Measurements from ENCODE around the gene MLST8.
A peak's percentile ranks its signal among the peaks of the same experiment; 100 is the strongest.

The MLST8 gene

DNA sequence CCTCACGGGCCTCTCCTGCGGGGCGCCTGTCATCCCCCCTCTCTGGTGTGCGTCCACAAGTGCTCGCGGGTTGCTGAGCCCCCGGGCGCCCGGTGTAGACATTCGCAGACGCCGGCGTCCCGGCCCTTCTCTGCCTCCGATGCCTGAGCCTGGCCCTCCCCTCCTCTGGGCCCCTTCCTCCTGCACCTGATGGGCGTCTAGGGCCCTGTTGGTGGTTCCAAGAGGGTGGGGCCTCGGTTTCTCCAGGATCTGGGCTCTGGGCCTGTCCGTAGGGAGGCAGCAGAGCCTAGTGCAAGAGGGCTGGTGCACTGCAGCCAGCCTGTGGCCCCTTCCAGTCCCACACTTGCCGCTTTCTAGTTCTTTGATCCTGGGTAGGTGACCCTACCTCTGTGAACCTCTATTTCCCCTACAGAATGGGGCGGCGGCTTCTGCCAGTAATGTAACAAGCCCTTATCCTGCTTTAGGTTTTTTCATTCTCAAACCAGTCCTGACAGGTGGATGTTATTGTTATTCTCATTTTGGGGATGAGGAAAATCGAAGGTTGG lies 18.8 kb downstream of the MLST8 start:
- Histone ChIP-seq H3K4me3 (peak overlapping the region; percentile 84 to 100 (median 98)), H3K27ac (peak overlapping the region; percentile 71 to 96 (median 89))

DNA sequence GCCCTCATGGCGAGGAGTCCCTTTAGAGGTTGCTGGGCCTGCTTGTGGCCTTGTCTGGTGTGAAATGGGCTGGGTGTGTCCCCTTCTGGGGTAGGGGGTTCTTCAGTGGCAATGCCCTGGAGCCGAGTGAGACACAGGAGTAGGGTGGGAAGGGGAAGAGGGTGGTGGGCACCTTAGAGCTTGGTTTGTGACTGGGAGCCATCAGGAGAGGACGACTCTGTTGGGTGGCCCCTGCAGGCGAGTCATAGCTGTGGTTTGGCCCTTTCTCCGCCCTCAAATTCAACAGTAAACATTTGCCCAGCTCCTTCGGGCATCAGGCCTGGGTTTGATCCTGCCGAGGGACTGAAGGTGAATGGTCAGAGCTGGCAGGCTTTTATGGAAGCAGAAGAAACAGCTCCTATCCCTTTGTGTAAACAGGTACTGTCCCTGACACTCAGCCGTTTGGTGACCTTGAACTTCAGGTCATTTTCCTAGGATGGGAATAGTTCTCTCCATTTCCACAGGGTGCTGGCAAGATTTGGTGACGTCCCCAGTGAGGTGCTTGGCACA lies 21.1 kb downstream of the MLST8 start:
- Histone ChIP-seq H3K4me3 (no peak overlapping the region), H3K27ac (peak overlapping the region in 1 of 21 experiments; percentile 10)

DNA sequence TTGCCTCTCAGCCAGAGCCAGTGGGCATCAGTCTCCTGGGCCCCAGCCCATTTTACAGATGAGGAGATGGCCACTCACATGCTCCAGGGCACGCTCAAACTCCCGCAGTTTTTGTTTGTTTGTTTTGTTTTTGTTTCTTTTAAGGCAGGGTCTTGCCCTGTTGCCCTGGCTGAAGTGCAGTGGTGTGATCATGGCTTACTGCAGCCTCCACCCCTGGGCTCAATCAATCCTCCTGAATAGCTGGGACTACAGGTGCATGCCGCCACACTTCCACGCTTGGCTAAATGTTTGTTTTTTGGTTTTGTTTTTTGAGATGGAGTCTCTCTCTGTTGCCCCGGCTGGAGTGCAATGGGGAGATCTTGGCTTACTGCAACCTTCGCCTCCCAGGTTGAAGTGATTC lies 21.7 kb downstream of the MLST8 start:
- no peak overlapping the region for H3K4me3 ChIP-seq
- peak overlapping the region in 1 of 21 experiments; percentile 41 for H3K27ac ChIP-seq

DNA sequence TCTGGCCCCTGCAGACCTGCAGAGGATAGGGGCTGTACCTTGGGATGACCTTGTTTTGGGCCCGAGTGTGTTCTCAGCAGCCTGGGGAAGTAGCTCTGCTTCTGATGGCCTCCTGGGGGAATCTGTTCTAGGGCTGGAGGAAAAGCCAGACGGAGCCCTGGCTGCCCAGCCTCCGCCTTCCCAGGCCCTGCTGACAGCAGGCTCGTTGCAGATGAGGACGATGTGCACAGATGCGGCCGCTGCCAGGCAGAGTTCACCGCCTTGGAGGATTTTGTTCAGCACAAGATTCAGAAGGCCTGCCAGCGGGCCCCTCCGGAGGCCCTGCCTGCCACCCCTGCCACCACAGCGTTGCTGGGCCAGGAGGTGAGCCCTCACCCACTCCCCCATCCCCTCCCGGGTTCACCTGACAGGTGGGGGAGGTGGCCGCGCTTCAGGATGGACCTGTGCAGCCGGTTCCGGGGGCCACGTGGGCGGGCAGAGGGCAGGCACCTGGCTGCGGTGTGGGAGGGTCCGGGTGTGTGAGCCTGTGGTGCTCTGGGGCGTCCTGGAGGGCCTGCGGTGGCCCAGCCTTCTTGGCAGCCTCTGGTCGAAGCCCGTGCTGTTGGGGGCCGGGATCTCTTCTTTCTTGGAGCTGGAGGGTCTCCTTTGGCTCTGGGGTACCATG lies 23.0 kb downstream of the MLST8 start:
- H3K27ac ChIP-seq: peak overlapping the region in 7 of 21 experiments; percentile 2 to 54 (median 28)

DNA sequence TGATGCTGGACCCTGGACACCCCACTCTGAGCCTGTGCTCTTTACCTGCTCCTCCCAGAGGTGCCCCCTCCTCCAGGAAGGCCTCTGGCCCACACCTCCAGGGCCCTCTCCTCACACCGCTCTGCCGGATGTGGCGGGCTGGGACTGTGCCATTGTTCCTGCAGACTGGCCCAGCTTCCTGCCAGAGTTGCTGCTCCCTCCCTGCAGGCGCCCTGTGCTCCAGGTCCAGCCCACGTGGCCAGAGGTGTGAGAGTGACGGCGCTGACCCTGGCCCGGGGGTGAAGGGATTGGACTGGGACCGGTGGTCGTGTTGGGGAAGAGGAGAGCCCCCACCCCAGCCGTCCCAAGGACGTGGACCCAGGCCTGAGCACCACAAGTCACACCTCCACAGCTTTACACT lies 23.8 kb downstream of the MLST8 start:
- Histone ChIP-seq H3K27ac (peak overlapping the region in 1 of 21 experiments; percentile 30), H3K4me3 (no peak overlapping the region)

More for the DNA sequence above, 23.0 kb downstream of the MLST8 start:
- no peak overlapping the region for H3K4me3 ChIP-seq

DNA sequence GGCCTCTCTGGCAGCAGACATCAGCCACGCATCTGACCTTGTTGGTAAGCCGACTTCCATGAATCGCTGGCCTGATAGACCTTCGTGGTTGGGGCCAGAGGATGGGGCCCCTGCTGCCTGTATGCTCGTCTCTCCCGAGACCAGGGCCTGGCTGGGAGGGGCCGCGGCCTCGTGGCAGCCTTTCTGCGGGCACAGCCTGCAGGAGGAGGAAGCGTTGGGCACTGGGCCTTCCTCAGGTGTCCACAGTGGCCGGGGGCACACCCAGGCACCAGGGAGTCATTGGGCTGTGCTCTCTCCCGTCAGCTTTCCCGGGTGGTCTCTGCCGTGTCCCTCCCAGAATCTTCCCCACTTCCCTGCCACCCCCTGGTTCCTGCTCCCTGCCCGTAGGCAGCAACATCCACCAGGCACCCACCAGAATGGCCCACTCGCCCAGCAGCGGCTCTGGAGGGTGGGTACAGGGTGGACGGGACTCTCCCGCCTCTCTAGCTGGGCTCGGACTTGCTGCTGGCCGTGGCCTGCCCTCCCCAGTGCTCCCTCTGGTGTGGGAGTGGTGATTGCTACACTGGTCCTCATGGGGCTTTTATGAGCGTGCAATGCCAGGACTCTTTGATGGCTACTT lies 24.5 kb downstream of the MLST8 start:
- Histone ChIP-seq H3K4me3 (no peak overlapping the region), H3K27ac (peak overlapping the region in 2 of 21 experiments; percentile 6 to 18)

DNA sequence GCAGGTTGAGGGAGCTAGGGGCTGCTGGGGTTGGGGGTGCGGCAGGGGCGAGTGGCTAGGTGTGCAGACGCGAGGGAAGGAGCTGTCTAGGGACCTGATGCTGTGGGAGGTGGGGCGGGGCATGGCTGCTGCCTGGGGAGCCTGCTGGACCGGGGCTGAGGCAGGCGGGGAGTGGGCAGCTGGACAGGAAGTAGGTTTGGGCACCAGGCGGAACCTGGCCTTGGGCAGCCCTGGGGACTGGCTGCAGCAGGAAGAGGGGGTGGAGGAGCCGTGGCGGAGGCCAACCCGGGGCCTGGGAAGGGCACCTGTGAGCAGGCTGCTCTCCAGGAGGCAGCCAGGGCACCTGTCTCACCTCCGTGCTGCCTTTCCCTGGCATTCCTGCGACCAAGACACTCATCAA lies 25.1 kb downstream of the MLST8 start:
- H3K27ac ChIP-seq: peak overlapping the region in 4 of 21 experiments; percentile 1 to 72 (median 37)

DNA sequence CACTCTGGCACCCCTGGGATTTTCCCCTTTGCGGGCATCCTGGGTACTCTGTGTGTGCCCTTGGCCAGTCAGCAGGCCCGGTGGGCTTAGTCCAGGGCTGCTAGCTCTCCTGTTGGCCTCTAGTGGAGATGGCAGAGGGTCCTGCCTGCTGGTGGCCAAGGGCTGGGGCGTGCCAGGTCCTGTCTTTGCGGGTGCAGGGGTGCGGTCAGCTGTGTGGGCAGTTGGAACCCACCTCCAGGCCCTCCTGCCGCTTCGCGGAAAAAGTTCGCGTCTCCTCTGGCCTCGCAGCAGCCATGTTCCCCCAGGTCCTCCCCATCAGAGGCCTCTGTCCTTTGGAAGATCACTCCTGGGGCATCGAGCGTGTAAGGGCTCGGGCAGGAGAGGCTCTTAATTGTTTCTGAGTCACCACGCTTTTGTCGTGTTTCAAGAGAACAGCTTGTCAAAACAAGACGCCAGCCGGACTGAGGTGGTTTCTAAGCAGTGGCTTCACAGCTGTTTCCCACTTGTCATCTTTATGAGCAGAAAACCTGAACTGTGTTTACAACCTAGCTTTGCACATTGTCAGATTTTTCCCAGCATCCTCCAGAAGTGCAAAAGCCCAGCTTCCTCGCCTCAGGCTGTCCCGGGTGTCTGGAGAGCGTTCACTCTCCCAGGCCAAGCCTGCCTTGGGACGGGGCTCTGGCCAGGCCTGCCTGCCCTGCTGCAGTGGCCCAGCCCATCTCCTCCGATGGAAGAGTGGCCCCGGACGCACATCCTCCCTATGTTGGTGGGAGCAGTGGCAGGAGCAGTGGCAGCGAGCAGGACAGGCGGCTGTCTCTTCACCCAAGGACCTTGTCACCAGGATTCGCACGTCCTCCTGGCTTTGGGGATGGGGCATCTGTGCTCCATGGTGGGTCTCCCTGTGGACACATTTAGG lies 26.0 kb downstream of the MLST8 start:
- no peak overlapping the region for H3K4me3 ChIP-seq
- H3K27ac ChIP-seq: peak overlapping the region in 9 of 21 experiments; percentile 1 to 72 (median 21)

More for the DNA sequence above, 25.1 kb downstream of the MLST8 start:
- no peak overlapping the region for H3K4me3 ChIP-seq

DNA sequence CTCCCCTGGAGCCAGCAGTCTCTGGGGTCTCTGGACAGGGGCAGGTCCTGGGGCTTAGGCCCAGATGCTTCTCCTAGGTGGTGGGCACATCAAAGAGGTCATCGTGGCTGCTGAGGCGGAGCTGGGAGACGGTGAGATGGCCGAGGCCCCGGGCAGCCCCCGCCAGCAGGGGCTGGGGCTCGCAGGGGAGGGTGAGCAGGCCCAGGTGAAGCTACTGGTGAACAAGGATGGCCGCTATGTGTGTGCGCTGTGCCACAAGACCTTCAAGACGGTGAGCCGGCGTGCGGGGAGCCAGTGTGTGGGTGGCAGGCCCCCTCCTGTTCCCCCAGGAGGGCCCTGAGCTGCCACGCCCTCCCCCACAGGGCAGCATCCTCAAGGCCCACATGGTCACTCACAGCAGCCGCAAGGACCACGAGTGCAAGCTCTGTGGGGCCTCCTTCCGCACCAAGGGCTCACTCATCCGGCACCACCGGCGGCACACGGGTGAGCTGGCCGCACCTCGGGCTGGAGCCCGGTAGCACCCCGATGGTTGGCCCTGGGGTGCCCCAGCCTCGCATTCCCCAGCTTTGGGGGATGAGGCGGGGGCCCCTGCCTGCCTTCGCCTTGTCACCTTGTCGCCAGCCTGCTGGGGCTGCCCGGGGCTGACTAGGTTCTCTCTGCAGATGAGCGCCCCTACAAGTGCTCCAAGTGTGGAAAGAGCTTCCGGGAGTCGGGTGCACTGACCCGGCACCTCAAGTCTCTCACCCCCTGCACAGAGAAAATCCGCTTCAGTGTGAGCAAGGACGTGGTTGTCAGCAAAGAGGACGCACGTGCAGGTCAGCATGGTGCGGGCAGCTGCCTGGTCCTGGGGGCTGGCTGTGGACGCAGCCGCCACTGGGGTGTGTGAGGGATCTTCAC lies 27.1 kb downstream of the MLST8 start:
- no peak overlapping the region for H3K27ac ChIP-seq
- no peak overlapping the region for H3K4me3 ChIP-seq

DNA sequence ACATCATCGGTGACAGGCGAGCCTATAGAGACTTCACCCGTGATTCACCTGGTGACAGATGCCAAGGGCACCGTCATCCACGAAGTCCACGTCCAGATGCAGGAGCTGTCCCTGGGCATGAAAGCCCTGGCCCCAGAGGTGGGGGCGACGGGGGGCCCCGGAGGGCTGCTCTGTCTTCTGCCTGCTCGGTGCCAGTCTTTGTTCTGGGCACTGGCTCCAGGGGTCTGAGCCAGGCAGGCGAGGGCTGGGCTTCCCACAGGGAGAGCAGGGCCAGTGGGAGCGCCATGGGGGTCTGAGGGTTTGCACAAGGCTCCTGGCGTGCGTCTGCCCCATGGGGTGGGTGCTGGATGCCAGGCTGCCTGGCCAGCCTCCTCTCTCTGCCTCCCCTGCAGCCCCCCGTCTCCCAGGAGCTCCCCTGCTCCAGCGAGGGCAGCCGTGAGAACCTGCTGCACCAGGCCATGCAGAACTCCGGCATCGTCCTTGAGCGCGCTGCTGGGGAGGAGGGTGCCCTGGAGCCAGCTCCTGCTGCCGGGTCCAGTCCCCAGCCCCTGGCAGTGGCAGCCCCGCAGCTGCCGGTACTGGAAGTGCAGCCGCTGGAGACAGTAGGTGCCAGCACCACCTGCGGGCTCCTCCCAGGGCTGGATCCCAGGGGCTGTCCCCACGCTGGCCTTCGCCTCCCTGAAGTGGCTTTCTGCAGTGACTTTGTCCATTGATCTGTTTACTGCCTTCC lies 28.0 kb downstream of the MLST8 start:
- no peak overlapping the region for H3K4me3 ChIP-seq
- H3K27ac ChIP-seq: no peak overlapping the region

DNA sequence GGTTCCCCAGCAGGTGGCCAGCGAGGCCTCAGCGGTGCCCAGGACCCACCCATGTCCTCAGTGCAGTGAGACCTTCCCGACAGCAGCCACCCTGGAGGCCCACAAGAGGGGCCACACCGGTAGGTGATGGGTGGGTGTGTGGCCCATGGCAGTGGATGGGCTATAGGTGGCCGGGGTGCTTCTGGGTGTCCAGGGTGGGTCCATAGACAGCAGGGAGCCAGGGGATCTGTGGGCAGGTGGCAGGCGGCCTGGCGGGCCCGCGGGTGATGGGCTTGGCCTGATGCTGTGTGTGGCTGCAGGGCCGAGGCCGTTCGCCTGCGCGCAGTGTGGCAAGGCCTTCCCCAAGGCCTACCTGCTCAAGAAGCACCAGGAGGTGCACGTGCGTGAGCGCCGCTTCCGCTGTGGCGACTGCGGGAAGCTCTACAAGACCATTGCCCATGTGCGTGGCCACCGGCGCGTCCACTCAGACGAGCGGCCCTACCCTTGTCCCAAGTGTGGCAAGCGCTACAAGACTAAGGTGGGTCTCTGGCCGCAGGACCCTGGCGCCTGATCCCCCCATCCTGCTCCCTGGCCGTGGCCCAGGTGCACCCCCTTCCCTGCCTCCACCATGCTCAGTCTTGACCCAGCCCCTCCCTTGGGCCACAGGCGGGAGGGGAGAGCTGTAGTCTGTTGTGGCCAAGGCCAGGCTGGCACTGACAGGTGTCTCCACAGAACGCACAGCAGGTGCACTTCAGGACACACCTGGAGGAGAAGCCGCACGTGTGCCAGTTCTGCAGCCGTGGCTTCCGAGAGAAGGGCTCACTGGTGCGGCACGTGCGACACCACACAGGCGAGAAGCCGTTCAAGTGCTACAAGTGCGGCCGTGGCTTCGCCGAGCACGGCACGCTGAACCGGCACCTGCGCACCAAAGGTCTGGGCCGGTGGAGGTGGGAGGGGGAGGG lies 28.9 kb downstream of the MLST8 start:
- H3K4me3 ChIP-seq: no peak overlapping the region
- no peak overlapping the region for H3K27ac ChIP-seq

DNA sequence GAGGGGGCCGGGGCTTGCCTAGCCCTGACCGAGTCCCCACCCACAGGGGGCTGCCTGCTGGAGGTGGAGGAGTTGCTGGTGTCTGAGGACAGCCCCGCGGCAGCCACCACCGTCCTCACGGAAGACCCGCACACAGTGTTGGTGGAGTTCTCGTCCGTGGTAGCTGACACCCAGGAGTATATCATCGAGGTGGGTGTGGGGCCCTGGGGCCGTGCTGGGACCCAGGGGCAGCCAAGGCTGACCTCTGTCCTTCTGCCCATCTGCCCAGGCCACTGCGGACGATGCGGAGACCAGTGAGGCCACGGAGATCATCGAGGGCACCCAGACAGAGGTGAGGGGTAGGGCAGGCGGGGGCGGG lies 29.5 kb downstream of the MLST8 start:
- Histone ChIP-seq H3K27ac (no peak overlapping the region), H3K4me3 (no peak overlapping the region)

DNA sequence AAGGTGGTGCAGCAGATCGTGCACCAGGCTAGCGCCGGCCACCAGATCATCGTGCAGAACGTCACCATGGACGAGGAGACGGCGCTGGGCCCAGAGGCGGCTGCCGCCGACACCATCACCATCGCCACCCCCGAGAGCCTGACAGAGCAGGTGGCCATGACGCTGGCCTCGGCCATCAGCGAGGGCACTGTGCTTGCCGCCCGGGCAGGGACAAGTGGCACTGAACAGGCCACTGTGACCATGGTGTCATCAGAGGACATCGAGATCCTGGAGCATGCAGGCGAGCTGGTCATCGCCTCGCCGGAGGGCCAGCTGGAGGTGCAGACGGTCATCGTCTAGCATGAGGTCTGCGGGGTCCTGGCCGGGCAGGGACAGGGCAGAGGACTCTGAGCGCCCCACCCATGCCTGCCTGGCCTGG lies 30.0 kb downstream of the MLST8 start:
- no peak overlapping the region for H3K27ac ChIP-seq
- H3K4me3 ChIP-seq: no peak overlapping the region

DNA sequence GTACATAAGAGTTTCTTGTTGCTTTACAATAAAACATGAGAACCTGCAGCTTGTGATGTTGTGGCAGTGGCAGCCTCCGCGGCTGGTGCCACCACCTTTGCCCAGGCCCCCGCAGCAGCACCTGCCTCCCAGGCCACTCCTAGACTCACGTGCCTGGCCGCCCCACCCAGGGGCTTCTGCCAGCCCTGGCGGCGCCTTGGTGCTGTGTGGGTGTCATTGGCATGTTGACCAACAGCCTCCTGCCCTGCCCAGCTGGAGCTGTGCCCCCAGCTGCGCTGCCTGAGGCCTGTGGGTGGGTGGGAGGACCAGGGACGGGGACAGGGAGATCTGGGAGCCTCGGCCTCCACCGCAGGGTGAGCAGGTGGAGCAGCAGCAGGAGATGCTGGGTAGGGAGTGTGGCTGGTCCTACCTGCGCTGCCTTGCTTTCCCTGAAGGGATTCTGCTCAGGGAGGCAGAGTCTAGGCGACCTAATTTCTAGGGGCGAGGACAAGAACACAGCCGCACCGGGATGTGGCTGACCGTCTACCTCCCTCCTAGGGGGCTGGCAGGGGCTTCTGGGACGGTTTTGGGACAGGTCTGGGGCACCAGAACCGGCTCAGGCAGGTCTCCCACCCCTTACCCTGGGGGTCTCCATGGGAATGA lies 30.6 kb downstream of the MLST8 start:
- Histone ChIP-seq H3K27ac (peak overlapping the region in 3 of 21 experiments; percentile 30 to 50 (median 35)), H3K4me3 (peak overlapping the region in 1 of 7 experiments; percentile 31)

DNA sequence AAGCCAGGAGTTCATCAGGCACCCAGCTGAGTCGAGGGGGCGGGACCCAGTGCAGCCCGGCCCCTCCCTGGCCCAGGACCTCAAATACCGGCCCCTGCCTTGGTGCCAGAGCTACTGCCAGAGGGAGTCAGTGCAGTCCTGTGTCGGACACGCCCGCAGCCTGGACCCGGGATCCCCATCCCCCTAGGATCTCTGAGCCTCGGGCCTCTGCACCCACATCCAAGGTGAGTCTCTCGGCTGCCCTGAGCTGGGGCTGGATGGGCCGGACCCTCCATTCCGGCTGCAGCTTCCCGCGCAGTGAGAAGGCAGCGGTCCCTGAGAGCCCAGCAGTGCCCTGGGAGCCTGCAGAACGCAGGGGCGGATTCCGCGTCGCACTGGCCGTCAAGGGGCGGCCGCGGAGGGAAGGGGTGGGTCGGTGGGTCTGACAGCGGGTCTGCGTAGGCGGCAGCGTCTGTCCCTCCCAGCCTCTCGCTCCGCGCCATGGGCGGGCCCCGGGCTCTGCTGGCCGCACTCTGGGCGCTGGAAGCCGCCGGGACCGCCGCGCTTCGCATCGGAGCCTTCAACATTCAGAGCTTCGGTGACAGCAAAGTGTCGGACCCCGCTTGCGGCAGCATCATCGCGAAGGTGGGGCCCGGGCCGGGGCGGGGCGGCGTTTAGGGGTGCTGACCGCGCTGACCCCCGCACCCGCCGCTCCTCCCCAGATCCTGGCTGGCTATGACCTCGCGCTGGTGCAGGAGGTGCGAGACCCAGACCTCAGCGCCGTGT lies 31.3 kb downstream of the MLST8 start, which contains the start of gene DNASE1L2:
Gene DNASE1L2 (plus strand): TSS at position 108 of the 765 bp plus-strand sequence. CDS start 373 bp downstream, at position 481.
- Histone ChIP-seq H3K27ac (peak within 1 kb of the TSS in 5 of 21 experiments; percentile 5 to 50 (median 30)), H3K4me3 (peak within 1 kb of the TSS in 5 of 7 experiments; percentile 15 to 31 (median 25))

DNA sequence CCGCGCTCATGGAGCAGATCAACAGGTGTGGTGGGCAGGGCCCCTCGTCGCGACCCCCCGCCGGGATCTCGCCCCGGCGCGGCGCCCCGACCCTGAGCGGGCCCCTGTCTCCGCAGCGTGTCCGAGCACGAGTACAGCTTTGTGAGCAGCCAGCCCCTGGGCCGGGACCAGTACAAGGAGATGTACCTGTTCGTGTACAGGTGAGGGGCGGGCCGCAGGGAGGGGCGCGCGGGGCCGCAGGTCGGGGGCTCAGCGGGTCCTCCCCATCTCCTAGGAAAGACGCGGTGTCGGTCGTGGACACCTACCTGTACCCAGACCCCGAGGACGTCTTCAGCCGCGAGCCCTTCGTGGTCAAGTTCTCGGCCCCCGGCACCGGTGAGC lies 31.8 kb downstream of the MLST8 start:
- H3K4me3 ChIP-seq: peak overlapping the region in 5 of 7 experiments; percentile 15 to 31 (median 25)
- peak overlapping the region in 4 of 21 experiments; percentile 5 to 35 (median 20) for H3K27ac ChIP-seq

Measured in skin epidermis (tissue), 12 donors.